ENCODE data around the gene PPARG.

GRCh38 chr3:12394569-12395271, 105.8 kb downstream of the PPARG start:
- TF ChIP-seq TAF1 (conservative IDR thresholded peaks at IDR 0.05) (no peak), CTCF (IDR thresholded peaks at IDR 0.05; ENCODE audit: low read depth, low read length, missing input control) (no peak), REST (IDR thresholded peaks at IDR 0.05) (no peak)
